Activated CD4-positive, alpha-beta T cell treated with anti-CD3 and anti-CD28 coated beads, Interleukin-2, Interleukin-6, amounts not matched to agents 100 ng/mL and 50 ng/mL, durations not matched to agents 16 hours and 8 hours (primary cell): ENCODE data around the gene SLC7A14.

ENCODE experiments used
- DNase-seq: peaks from one replicate; pipeline ENCODE4 v3.0.0-alpha.2; 2020

The SLC7A14 gene

GRCh38 chr3:170420307-170420821 is 165.5 kb downstream of the SLC7A14 start:
- no peak for DNase-seq

GRCh38 chr3:170419557-170420087 is 166.3 kb downstream of the SLC7A14 start:
- no peak for DNase-seq

GRCh38 chr3:170418422-170419398 is 167.2 kb downstream of the SLC7A14 start, which contains the start of gene CLDN11:
Gene CLDN11, plus strand, starts transcription at chr3:170418868. Its CDS starts 199 bp downstream, at chr3:170419067.
- DNase-seq: no peak

GRCh38 chr3:170417090-170417489 is 168.8 kb downstream of the SLC7A14 start:
- no peak for DNase-seq

- DNase-seq: peak; percentile 69
These were observed 171.6 kb downstream of the SLC7A14 start for GRCh38 chr3:170414202-170414663.

GRCh38 chr3:170413291-170413690 is 172.6 kb downstream of the SLC7A14 start:
- DNase-seq: no peak

- no peak for DNase-seq
These were observed 175.3 kb downstream of the SLC7A14 start for GRCh38 chr3:170410428-170411029.
